CD14-positive monocyte (primary cell): ENCODE measurements around the gene BUB1B. TPM values are rescaled to one million over a fixed set of nuclear protein-coding genes. Genes with fewer than 3 reads are reported as not detected.
"Not testable (repeated sequence)": the region's sequence is repeated elsewhere in the genome, so short reads cannot be mapped to it uniquely, and the experiment has no call there.

Source experiments
- DNase-seq, 3 donors: peaks; one replicate each; pipeline ENCODE4 v3.0.0-alpha.2; 2011 to 2022
- H2AFZ ChIP-seq: 2 replicates; pipeline ENCODE4 v1.6.0; 2012; ENCODE audit warnings: mild to moderate bottlenecking, low read depth, low read length, inconsistent platforms; ENCODE audit not compliant: insufficient read depth, poor library complexity, severe bottlenecking
- H3K27ac ChIP-seq, 2 donors: 1 replicate in 1 of 2; 2 replicates in 1 of 2; pipeline ENCODE4 v1.5.1; 2012 to 2013; ENCODE audit warnings: low read length in 2 of 2, control low read depth in 1 of 2, inconsistent platforms in 1 of 2, low read depth in 1 of 2, mild to moderate bottlenecking in 1 of 2
- H3K27me3 ChIP-seq, 2 donors: one replicate each; pipeline versions ENCODE4 v1.6.0 to v1.6.1; 2011 to 2013; ENCODE audit warnings: low read length in 2 of 2; ENCODE audit not compliant: control insufficient read depth in 2 of 2, insufficient read depth in 2 of 2
- H3K36me3 ChIP-seq, 2 donors: replicated peaks in 1 of 2; 1 replicate in 1 of 2; 2 replicates in 1 of 2; pipeline versions ENCODE4 v1.5.1 to v1.6.1; 2012 to 2013; ENCODE audit warnings: low read length in 2 of 2, control low read depth in 1 of 2, inconsistent platforms in 1 of 2, mild to moderate bottlenecking in 1 of 2; ENCODE audit not compliant: insufficient read depth in 2 of 2, control insufficient read depth in 1 of 2
- H3K4me1 ChIP-seq, 2 donors: 1 replicate in 1 of 2; 2 replicates in 1 of 2; pipeline versions ENCODE4 v1.5.1 to v1.6.1; 2012 to 2013; ENCODE audit warnings: low read length in 2 of 2, control low read depth in 1 of 2, inconsistent platforms in 1 of 2, mild to moderate bottlenecking in 1 of 2, moderate library complexity in 1 of 2; ENCODE audit not compliant: insufficient read depth in 2 of 2, control insufficient read depth in 1 of 2
- H3K4me2 ChIP-seq: replicated peaks from 2 replicates; pipeline ENCODE3; 2012; ENCODE audit warnings: low read length, moderate library complexity, mild to moderate bottlenecking; ENCODE audit not compliant: poor library complexity, severe bottlenecking; ENCODE audit errors: extremely low read depth
- H3K4me3 ChIP-seq, 3 experiments: fragments of 200-600 bp in 1 of 3; sonication (generic) in 1 of 3; replicated peaks in 1 of 3; 1 replicate in 2 of 3; 2 replicates in 1 of 3; pipeline ENCODE4 v1.5.1; 2011 to 2013; ENCODE audit warnings: low read length in 3 of 3, mild to moderate bottlenecking in 3 of 3, control low read depth in 2 of 3, low read depth in 2 of 3, inconsistent platforms in 1 of 3, moderate library complexity in 1 of 3
- H3K79me2 ChIP-seq: 2 replicates; pipeline ENCODE4 v1.6.0; 2012; ENCODE audit warnings: mild to moderate bottlenecking, control low read depth, inconsistent platforms, low read length, moderate library complexity; ENCODE audit not compliant: insufficient read depth
- H3K9ac ChIP-seq: 2 replicates; pipeline ENCODE4 v1.6.0; 2017; ENCODE audit warnings: low read length, mild to moderate bottlenecking; ENCODE audit not compliant: insufficient read depth, poor library complexity, severe bottlenecking
- H3K9me3 ChIP-seq, 2 donors: replicated peaks in 1 of 2; 1 replicate in 1 of 2; 2 replicates in 1 of 2; pipeline versions ENCODE4 v1.5.1 to v1.6.1; 2012 to 2013; ENCODE audit warnings: low read length in 2 of 2, control low read depth in 1 of 2; ENCODE audit not compliant: control insufficient read depth in 1 of 2, insufficient read depth in 1 of 2
- H4K20me1 ChIP-seq: 2 replicates; pipeline ENCODE4 v1.6.0; 2012; ENCODE audit warnings: mild to moderate bottlenecking, low read length, control low read depth, moderate library complexity; ENCODE audit not compliant: insufficient read depth
- H3K27ac Mint-ChIP-seq, 7 donors: one replicate each; pipeline ENCODE4 v1.8.0; 2020; ENCODE audit warnings: mild to moderate bottlenecking in 7 of 7, mixed read lengths in 7 of 7, moderate library complexity in 6 of 7, inconsistent platforms in 2 of 7
- H3K27me3 Mint-ChIP-seq, 3 donors: one replicate each; pipeline ENCODE4 v1.8.0; 2021 to 2022; ENCODE audit warnings: low read depth in 3 of 3, mild to moderate bottlenecking in 3 of 3, mixed read lengths in 3 of 3, moderate library complexity in 3 of 3, inconsistent platforms in 1 of 3
- H3K36me3 Mint-ChIP-seq, 2 donors: one replicate each; pipeline ENCODE4 v1.8.0; 2020; ENCODE audit warnings: mixed read lengths in 2 of 2, inconsistent platforms in 1 of 2, mild to moderate bottlenecking in 1 of 2
- H3K4me1 Mint-ChIP-seq: one replicate; pipeline ENCODE4 v1.8.0; 2020; ENCODE audit warnings: mild to moderate bottlenecking, mixed read lengths
- H3K4me3 Mint-ChIP-seq, 2 donors: one replicate each; pipeline ENCODE4 v1.8.0; 2020; ENCODE audit warnings: mild to moderate bottlenecking in 2 of 2, mixed read lengths in 2 of 2, moderate library complexity in 1 of 2
- H3K9me3 Mint-ChIP-seq, 7 donors: one replicate each; pipeline ENCODE4 v1.8.0; 2020 to 2022; ENCODE audit warnings: mixed read lengths in 7 of 7, mild to moderate bottlenecking in 6 of 7, moderate library complexity in 6 of 7, inconsistent platforms in 2 of 7
- WGBS: methylation state at CpG from one replicate; pipeline ENCODE4 v1.1.5; 2013; ENCODE audit warnings: missing lambda C conversion rate; ENCODE audit not compliant: insufficient coverage; 5-methylcytosine and 5-hydroxymethylcytosine counted together
- intact Hi-C, 2 donors: fragments of 100-400 bp; cut with micrococcal nuclease; formaldehyde crosslinking; loops; one replicate each; pipeline versions ENCODE4 v1.15.0 to v1.15.1; 2023
- polyA plus RNA-seq, 3 donors: library from polyadenylated mRNA; depleted of rRNA in 1 of 3; unstranded in 2 of 3; stranded (reverse) in 1 of 3; fragments of 300-500 nt in 2 of 3; fragments of >200 nt in 1 of 3; fragmentation: Illumina TruSeq in 2 of 3; gene quantifications; 1 replicate in 2 of 3; 2 replicates in 1 of 3; pipeline ENCODE4 v1.2.3, GENCODE V29; 2012 to 2021
- TF ChIP-seq, protein P1 (sequence below): fragments of 200-600 bp; IDR thresholded peaks from one replicate; pipeline ENCODE4 v1.8.0; 2022; ENCODE audit warnings: antibody characterized with exemption, mild to moderate bottlenecking

Gene BUB1B
- polyA plus RNA-seq, 3 donors = 0.01 to 0.51 TPM; not detected in 1

DNA sequence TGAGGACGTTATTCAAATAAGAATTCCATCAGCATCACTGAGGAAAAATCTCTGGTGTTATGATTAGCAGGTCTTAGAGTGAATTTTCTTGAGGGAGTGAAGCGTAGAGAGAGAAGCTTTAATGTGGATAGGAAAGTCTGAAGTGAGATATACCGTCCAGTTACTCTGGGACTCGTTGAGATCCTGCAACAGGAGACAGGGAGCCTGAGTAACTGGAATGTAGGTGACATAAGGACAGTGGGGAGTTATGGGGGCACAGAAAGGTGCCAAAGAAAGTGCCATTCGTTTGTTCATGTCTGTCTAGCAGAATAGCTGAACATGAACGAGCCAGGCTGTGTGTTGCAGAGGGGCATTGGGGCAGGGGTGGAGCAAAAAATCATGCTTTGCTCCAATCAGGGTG lies 9.4 kb upstream of the BUB1B start:
- no peak overlapping the region for H3K9ac ChIP-seq
- H3K27me3 Mint-ChIP-seq = peaks cover 0 to 3% (median 3%) of the 10 kb centered on the region in 3 donors
- H3K27ac ChIP-seq = no peak overlapping the region
- no peak overlapping the region for H3K4me3 Mint-ChIP-seq
- H3K27ac Mint-ChIP-seq = no peak overlapping the region
- no peaks in the 10 kb centered on the region for H3K36me3 ChIP-seq
- H3K4me2 ChIP-seq = no peak overlapping the region
- H3K27me3 ChIP-seq = no peaks in the 10 kb centered on the region
- peaks cover 0 to 2% (median 0%) of the 10 kb centered on the region in 7 donors for H3K9me3 Mint-ChIP-seq
- intact Hi-C loops = no loop called here
- 59% methylated on average over 5 of the region's 6 CpGs for WGBS
- no peaks in the 10 kb centered on the region for H3K9me3 ChIP-seq
- H2AFZ ChIP-seq = no peak overlapping the region
- peaks cover 7 to 11% of the 10 kb centered on the region in 2 donors for H3K4me1 ChIP-seq
- no peaks in the 10 kb centered on the region for H4K20me1 ChIP-seq
- no peaks in the 10 kb centered on the region for H3K79me2 ChIP-seq
- H3K36me3 Mint-ChIP-seq = no peaks in the 10 kb centered on the region
- TF ChIP-seq, protein P1, sequence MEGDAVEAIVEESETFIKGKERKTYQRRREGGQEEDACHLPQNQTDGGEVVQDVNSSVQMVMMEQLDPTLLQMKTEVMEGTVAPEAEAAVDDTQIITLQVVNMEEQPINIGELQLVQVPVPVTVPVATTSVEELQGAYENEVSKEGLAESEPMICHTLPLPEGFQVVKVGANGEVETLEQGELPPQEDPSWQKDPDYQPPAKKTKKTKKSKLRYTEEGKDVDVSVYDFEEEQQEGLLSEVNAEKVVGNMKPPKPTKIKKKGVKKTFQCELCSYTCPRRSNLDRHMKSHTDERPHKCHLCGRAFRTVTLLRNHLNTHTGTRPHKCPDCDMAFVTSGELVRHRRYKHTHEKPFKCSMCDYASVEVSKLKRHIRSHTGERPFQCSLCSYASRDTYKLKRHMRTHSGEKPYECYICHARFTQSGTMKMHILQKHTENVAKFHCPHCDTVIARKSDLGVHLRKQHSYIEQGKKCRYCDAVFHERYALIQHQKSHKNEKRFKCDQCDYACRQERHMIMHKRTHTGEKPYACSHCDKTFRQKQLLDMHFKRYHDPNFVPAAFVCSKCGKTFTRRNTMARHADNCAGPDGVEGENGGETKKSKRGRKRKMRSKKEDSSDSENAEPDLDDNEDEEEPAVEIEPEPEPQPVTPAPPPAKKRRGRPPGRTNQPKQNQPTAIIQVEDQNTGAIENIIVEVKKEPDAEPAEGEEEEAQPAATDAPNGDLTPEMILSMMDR = no peak
- H3K4me3 ChIP-seq = no peak overlapping the region
- peaks cover 13% of the 10 kb centered on the region for H3K4me1 Mint-ChIP-seq
- DNase-seq = no peak

- H3K27me3 Mint-ChIP-seq = peaks cover 0 to 3% (median 3%) of the 10 kb centered on the region in 3 donors
- Histone ChIP-seq H3K9ac (no peak overlapping the region), H3K4me3 (no peak overlapping the region), H3K79me2 (no peaks in the 10 kb centered on the region), H3K4me1 (peaks cover 7 to 11% of the 10 kb centered on the region in 2 donors), H3K27me3 (no peaks in the 10 kb centered on the region), H3K4me2 (no peak overlapping the region), H3K9me3 (no peaks in the 10 kb centered on the region), H3K36me3 (no peaks in the 10 kb centered on the region), H3K27ac (no peak overlapping the region), H4K20me1 (no peaks in the 10 kb centered on the region), H2AFZ (no peak overlapping the region)
- intact Hi-C loops = no loop called here
- no peak overlapping the region for H3K27ac Mint-ChIP-seq
- no peaks in the 10 kb centered on the region for H3K36me3 Mint-ChIP-seq
- H3K4me1 Mint-ChIP-seq = peaks cover 13% of the 10 kb centered on the region
- WGBS = no CpG with 5 or more reads among the region's 4 CpGs
- TF ChIP-seq, protein P1 = no peak
- peaks cover 0 to 2% (median 0%) of the 10 kb centered on the region in 7 donors for H3K9me3 Mint-ChIP-seq
- no peak for DNase-seq
- H3K4me3 Mint-ChIP-seq = no peak overlapping the region
Observed at GRCh38 chr15:40151991-40152390, 8.9 kb upstream of the BUB1B start.

GRCh38 chr15:40154821-40155220 lies 6.0 kb upstream of the BUB1B start:
- H2AFZ ChIP-seq, H3K4me2 ChIP-seq, H4K20me1 ChIP-seq, H3K4me3 ChIP-seq, H3K27me3 ChIP-seq, H3K4me3 Mint-ChIP-seq, H3K27ac ChIP-seq, H3K9ac ChIP-seq, H3K9me3 ChIP-seq, H3K27ac Mint-ChIP-seq, H3K36me3 Mint-ChIP-seq, H3K36me3 ChIP-seq, DNase-seq, H3K9me3 Mint-ChIP-seq, intact Hi-C loops, H3K79me2 ChIP-seq, H3K27me3 Mint-ChIP-seq: not testable (repeated sequence)
- WGBS = no CpG with 5 or more reads among the region's 1 CpG
- peaks cover 18% of the 10 kb centered on the region for H3K4me1 Mint-ChIP-seq
- H3K4me1 ChIP-seq = peaks cover 7 to 11% of the 10 kb centered on the region in 2 donors
